Pulmonary artery endothelial cell (primary cell): ENCODE data around the gene FBXO47. TPM values are rescaled to one million over a fixed set of nuclear protein-coding genes. Genes with fewer than 3 reads are reported as not detected.

Experiments used
- DNase-seq: peaks from one replicate; pipeline ENCODE4 v3.0.0-alpha.2; 2011; ENCODE audit warnings: low read depth, low spot score
- total RNA-seq: library from RNA; depleted of rRNA; stranded (reverse); fragments of >200 nt; gene quantifications from 2 replicates; pipeline ENCODE4 v1.2.3, GENCODE V29; 2014

Gene FBXO47, protein sequence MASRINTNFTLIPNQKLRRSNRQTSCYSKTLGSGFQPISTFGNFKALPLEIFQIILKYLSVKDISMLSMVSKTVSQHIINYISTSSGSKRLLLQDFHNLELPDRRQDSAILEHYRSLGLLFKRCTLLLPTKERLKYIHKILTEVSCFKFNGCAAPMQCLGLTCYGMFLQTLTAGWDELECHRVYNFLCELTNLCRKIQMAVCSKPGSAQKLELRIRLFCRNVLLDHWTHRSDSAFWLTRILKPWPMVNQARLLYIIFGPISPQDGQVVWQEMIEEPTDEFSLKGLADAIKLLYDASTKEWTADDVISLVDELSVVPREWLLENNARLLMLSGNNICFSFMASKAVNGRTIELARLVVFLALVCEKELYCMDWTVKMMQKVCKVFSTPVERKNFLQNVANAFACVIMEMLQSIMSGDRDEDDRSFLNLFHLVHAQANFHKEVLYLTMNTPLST
- not detected in 2 replicates for total RNA-seq

DNA sequence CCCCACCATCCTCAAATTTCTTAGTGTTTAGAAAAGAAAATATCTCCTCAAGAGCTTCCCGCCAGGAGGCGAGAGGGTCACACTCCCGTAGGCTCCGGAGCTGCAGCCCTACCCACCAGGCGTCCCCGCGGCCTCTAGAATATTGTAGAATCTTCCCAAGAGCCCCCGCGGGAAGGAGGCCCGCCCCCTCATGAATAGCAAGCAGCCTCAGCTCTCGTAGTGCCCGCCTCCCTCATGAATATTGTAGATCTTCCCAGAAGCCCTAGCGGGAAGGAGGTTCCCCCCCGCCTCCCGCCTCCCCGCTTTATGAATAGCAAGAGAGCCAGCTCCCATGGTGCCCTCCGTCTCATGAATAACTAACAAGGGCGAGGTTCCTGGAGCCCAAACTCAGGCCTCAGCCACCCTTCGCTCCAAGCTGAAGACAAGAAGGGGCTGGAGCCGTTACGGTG lies at the start of gene FBXO47:
Gene FBXO47 (minus strand): TSS at position 114 of the 449 bp plus-strand sequence. CDS start 4,378 bp downstream, outside the sequence.
- DNase-seq, result peak; percentile 73

DNA sequence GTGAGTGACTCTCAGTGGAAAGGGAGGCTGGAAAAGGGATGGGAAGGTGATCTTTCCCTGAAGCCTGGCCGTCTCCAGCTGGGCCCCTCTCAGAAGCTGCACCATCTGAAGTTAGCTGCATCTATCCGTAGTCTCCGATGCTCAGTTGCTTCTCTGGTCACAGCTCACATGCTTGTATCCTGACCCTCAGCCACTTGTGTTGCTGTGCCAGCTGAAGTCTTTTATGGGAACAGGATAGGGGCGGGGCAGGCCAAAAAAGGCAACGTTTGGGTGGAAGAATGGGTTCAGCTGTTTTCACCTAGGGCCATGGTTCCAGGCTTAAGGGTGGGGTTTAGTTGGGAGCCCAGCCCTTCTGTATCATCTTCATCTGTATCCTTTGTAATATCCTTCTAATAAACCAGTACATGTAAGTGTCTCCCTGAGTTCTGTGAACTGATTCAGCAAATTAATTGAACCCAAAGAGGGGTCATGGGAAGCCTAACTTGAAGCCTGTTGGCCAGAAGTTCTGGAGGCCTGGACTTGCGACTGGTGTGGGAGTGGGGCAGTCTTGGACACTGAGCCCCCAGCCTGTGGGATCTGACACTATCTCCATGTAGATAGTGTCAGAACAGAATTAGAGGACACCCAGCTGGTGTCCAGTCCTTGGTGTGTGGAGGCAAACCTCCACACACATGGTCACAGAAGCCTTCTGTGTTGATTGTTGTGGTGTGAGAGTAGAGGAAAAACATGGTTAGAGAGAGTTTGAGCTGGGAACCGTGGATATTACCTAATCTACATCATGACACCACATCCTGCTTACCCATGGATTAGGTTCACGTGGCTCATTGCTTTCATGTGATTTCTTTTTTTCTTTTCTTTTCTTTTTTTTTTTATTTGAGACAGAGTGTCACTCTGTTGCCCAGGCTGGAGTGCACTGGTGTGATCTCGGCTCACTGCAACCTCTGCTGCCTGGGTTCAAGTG lies 49.3 kb upstream of the FBXO47 start:
- DNase-seq, result no peak

DNA sequence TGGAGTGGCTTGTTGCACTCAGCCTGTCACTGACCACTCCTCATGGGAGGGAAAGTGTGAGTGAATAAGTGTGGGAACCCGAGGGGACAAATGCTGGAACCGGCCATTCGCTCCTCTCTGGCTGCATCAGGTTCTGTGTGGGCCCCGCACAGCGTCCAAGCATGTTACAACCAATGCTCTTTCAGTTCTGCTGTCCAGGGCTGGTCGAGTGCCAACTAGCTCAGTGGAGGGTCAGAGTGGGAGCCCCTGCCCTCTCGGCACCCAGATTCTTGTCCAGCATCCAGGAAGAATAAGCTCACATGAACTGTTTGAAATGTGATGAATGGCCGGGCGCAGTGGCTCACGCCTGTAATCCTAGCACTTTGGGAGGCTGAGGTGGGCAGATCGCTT lies 48.3 kb upstream of the FBXO47 start:
- no peak for DNase-seq

DNA sequence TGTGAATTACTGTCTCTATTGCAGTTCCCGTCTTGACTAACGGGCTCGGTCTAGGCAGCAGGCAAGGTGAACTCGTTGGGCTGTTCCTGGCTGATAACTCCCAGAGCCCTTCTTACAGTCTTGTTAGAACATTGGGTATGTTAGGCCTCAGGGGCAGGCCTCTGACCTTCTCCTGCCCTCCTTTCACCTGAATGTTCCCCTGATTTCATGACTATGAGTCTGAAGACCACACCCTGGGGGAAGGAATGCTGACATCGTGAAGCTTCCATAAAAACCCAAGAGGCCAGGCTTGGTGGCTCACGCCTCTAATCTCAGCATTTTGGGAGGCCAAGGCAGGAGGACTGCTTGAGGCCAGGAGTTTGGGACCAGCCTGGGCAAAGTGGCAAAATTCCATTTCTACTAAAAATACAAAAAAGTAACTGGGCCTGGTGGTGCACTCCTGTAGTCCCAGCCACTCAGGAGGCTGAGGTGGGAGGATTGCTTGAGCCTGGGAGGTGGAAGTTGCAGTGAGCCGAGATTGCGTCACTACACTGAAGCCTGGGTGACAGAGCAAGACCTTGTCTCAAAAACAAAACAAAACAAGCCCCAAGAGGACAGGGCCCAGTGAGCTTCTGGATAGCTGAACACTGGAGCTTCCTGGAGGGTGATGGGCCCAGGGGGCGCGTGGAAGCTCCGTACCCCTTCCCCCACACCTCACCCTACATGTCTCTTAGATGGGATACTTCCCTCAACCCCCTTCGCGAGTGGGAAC lies 47.8 kb upstream of the FBXO47 start:
- no peak for DNase-seq

DNA sequence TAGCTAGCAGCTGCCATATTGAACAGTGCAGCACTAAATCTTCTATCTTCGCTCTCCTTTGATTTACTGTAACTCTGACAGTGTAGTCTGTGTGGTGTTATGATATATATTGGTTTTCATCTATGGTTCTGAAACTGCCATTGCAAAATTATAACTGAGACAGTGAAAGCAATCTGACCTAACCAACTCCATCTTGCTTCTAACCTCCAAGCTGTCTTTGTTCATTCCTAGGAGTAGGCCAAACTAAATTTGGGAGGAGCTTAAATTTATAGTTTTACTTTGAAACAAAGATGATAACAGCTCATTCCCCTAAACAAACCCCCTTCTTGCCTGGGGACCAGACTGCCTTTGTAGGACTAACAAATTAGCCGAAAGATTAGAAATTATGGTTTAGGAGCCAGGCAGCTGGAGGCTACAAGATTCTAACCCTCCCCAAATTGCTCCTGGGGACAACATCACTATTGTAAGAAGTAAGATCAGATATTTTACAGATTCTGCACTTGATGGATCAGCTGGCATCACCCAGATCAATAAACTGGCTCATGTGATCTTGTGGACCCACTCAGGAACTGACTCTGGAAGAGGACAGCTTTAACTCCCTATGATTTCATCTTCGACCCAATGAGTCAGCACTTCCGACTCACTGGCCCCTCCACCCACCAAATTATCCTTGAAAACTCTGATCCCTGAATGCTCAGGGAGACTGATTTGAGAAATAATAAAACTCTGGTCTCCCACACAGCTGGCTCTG lies 47.0 kb upstream of the FBXO47 start:
- DNase-seq, result no peak

DNA sequence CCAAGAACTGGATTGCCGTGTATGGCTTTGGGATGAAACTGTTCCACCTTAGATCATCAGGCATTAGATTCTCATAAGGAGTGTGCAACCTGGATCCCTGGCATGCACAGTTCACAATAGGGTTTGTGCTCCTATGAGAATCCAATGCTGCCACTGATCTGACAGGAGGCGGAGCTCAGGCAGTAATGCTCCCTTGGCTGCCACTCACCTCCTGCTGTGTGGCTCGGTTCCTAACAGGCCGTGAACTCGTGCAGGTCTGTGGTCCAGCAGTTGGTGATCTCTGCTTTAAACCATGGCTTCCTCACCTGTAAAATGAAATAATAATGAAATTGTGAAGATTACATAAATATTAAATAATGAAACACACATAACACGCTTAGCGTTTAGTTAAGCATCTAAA lies 45.5 kb upstream of the FBXO47 start:
- no peak for DNase-seq

DNA sequence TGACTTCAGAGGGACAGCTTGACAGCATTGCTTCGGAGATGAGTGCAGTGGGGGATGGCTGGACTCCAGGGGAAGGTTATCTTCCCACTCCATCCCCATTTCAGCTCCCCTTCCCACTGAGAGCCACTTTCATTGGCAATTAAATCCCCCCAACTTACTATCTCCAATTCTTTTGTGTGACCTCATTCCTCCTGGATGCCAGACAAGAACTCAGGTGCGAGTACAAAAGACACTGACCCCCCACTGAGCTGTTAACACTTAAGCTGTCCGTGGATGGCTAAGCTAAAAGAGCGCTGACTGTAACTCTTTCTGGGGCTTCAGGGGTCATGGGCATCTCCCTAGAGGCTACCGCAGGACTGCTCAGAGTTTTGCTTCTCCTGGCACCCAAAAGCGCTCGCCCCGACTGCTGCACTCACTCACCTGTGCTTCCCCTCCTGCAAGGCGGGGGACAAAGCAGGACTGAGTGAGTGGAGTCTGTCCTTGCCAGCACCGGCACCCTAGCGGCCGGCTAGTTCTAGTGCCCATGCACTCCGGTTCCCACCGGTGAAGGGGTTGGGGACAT lies 44.8 kb upstream of the FBXO47 start:
- DNase-seq, result no peak

DNA sequence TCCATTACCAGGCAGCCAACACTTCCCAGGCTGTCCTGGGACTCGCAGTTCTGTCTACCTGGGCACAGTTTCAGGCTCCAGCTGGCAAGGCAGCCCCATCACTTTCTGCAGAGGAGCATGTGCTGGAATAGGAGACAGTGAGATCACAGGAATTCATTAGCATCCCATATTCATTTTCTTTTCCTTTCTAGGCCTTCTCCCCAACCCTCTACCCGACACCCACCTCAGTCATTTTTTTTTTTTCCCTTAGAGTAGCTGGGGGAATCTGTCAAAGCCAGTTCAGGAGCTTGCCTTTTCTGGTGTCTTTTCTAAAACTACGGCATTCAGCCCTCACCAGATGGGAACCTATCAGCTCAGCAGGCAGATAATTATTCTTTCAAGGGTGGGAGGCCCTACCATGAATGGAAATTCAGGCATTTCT lies 42.4 kb upstream of the FBXO47 start:
- DNase-seq, result no peak

DNA sequence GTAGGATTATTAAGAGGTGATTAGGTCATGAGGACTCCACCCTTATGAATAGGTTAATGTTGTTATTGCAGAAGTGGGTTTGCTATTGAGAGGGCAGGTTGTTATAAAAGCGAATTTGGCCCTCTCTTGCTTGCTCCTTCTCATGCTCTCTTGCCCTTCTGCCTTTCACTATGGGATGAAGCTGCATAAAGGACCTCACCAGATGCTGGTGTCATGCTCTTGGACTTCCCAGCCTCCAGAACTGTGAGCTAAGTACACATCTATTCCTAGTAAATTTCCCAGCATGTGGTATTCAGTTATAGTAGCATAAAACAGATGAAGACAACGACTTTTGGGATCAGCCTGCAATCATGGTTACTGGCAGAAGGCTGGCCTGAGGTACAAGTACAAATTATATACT lies 41.4 kb upstream of the FBXO47 start:
- no peak for DNase-seq

DNA sequence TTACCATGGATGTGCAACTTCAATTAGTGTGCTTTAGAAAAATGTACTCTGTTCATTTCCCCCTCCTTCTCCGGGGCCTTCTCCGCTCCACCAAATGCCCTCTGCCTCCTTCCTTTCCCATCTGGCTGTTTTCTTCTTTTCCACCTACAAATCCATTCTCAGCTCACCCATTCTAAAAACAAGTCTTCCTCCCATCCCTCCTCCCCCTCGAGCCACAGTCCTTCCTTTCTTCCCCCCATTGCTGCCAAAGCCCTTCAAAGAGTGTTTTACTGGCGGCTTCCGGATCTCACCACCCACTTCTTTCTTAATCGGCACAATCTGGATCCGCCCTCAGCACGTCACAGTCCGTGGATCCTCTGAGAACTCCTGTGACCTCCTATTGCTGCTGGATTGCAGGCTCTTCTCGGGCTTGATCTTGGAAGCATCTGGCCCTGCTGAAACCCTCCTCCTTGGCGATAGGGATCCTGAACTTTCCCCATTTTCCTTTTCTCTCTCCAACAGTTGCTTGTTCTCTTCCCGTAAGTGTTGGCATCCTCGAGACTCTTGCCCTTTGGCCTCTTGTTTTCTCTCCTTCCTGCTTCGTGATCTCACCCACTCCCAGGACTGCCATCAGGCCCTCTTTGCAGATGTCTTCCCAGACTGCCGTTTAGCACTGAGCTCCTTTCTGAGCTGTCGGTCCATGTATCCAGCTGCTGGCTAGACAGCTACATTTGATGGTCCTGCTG lies 36.0 kb upstream of the FBXO47 start:
- DNase-seq, result no peak

DNA sequence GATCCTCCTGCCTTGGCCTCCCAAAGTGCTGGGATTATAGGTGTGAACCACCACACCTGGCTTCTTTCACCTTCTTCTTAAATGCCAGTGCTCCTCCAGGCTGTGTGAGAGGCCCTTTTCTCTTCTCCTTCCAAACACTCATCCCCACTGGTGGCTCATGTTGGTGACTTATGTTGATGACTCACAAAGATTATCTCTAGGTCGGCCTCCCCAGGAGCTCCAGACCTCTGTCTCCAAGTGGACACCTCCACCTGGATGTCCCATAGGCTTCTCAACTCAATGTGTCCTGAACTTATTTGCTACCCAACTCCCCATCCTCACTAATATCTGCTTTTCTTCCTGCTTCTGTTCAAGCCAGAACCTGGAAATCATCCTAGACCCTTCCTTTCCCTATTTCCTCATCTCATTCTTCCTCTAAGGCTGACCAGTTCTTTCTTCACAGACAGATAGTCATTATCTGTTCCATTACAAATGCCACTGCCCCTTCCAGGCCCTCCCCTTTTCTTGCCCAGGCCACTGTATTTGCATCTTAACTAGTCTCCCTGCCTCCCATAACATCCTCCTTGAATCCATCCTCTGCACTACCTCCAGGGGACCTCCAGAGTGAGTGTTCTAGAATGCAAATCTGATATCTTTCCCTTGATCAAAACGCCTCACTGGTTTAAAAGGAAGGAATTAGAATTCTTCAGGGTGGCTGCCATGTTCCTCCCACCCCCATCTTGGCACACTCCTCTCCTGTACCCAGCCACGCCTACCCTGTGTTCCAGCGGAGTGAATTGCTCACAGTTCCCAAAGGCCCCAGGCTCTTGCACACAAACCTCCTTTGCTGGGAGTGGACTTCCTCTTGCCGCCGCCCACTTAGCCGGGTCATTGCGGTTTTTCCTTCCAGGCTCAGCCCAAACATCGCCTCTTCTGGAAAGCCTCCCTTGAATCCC lies 34.8 kb upstream of the FBXO47 start:
- DNase-seq, result no peak

DNA sequence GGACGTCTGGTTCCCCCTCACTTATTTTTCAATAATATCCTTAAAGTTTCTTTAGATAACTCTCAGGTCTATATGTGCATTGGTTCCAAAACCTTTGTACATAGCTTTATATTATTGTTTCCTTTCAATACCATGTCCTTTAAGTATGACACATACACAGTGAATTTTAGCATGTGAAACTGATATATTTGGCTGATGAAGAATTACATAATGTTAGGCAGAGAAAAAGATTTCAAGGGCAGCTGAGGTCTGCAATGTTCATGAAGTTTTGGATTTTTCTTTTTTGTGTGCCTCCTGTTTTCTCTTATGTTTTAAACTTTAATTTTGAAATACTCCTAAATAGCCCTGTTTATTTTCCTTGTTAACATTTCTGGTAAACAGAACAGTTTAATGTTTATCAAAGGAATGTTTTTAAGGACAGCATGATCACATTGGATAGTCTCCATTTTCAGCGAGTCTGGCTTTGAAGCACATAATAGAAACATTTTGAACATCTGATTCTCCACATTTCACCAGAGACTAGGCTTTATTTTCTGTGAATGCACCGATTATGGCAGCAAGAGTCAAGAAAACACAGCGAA lies 32.9 kb upstream of the FBXO47 start:
- DNase-seq, result no peak

DNA sequence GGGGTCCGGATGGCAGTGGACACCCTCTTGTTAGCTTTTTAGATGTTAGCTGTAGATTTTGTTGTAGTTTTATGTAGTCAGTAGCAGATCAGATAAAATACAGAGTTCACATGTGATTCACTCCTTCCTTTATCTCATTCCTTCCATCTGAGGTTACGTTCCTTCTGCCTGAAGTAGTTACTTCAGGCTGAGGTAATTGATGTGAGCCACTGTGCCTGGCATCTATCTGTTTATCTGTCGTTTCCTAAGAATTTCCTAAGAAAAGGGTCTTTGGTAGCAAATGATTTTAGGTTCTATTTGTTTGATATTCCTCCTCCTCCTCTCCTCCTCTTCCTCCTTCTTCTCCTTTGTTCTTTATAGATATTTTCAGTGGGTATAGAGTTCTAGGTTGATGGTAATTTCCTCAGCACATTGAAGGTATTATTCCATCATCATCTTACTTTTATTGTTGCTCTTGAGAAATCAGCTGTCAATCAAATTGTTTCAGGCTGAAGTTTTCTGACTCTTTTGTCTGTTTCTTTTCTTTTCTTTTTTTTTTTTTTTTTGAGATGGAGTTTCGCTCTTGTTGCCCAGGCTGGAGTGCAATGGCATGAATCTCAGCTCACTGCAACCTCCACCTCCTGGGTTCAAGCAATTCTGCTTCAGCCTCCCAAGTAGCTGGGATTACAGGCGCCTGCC lies 29.6 kb upstream of the FBXO47 start:
- DNase-seq, result no peak

DNA sequence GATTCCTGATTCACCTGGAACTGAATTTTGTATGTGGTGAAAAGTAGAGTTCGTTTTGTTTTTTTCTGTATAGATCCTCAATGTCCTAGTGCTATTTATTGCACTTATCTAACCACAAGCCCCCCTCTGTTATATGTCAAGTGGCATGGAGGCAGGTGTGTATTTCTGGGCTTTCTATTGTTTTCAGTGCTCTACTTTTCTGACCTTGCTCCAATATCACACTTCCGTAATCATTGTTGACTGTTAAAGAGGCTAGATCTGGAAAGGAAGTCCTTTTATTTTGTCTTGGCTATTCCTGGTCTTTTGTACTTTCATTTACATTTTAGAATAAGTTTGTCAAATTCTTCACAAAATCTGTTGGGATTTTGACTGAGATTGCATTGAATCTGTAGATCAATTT lies 26.8 kb upstream of the FBXO47 start:
- no peak for DNase-seq

DNA sequence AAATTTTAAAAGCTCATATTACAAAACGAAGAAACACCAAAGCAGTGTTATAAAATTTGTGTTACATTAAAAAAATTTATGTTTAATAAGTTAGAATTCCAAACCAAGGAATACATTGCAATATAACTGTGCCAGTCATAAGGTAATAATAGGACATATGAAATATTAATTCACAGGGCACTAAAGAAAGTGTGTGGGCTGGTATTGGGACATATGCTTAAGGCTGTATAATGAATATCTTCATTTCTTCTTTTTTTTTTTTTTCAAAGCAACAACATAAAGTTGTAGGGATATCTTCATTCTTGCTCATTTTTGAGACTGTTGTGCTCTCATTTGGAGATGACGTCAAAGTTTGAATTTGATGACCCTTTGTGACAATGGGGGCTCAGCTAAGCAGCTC lies 17.5 kb upstream of the FBXO47 start:
- DNase-seq, result no peak

DNA sequence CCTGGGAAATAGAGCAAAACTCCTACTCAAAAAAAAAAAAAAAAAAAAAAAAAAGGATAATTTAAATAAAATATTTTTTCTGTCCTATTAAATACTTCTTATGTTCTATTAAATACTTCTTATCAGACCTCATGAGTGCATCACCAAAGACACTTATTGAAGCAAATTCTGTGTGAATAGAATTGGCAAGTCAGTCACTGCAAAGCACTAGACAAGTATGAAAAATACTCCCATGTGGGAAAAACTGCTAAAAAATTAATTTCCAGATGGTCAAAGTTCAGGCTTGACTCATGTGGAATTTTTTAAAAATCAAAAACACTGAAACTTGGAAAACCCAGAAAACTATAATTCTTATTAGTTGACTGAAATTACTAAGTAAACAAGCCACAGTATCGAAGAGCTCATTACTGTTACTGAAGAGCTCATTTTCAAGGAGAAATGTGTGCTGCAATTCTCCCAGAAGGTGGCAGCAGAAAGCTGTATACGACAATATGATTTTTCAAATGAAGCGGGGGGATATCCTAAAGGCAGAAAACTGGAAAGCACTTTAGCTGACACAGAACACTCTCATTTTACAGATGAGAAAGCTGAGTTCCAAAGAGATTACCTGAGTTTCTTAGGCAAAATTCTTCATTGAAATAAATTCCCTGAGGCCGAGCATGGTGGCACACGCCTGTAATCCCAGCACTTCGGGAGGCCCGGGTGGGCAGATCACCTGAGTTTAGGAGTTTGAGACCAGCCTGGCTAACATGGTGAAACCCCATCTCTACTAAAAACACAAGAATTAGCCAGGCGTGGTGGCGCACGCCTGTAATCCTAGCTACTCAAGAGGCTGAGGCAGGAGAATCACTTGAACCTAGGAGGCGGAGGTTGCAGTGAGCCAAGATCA lies 15.9 kb upstream of the FBXO47 start:
- peak; percentile 33 for DNase-seq

DNA sequence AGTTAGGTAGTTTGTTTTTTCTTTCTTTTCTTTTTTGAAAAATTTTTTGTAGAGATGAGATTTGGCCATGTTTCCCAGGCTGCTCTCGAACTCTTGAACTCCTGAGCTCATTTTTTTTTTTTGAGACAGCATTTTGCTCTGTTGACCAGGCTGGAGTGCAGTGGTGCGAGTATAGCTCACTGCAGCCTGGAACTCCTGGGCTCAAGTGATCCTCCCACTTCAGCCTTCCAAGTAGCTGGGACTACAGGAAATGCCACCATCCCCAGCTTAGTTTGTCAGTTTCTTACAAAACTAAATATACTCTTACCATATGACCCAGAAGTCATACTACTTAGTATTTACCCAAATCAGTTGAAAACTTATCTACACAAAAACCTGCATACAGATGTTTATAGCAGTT lies 14.4 kb upstream of the FBXO47 start:
- DNase-seq, result no peak
